HG02588 (cell line): ENCODE results near the gene ZGPAT.
"Not testable (repeated sequence)": the region's sequence is repeated elsewhere in the genome, so short reads cannot be mapped to it uniquely, and the experiment has no call there.

ENCODE experiments used
- ATAC-seq: cut with Tn5 transposase; IDR thresholded peaks from one replicate; pipeline ENCODE4 v1.9.1; 2021; ENCODE audit warnings: mild to moderate bottlenecking, moderate library complexity; ENCODE audit not compliant: unreplicated experiment

Gene ZGPAT

GRCh38 chr20:63702036-63702665 lies 5.7 kb upstream of the ZGPAT start:
- no peak for ATAC-seq

- ATAC-seq = no peak
Observed at GRCh38 chr20:63702751-63703470, 4.9 kb upstream of the ZGPAT start.

GRCh38 chr20:63703471-63703975 lies 4.3 kb upstream of the ZGPAT start:
- ATAC-seq = no peak

GRCh38 chr20:63703976-63704748 lies 3.7 kb upstream of the ZGPAT start:
- ATAC-seq = no peak

GRCh38 chr20:63704749-63705117 lies 3.1 kb upstream of the ZGPAT start:
- no peak for ATAC-seq

GRCh38 chr20:63705232-63706026 lies 2.4 kb upstream of the ZGPAT start:
- no peak for ATAC-seq

GRCh38 chr20:63706027-63706695 lies 1.7 kb upstream of the ZGPAT start:
- no peak for ATAC-seq

- ATAC-seq = peak; percentile 16
Observed at GRCh38 chr20:63706852-63707557, 834 bp upstream of the ZGPAT start.

- ATAC-seq = peak; percentile 21
Observed at GRCh38 chr20:63708301-63709148, 686 bp downstream of the ZGPAT start.

- ATAC-seq = no peak
Observed at GRCh38 chr20:63709149-63709527, 1.3 kb downstream of the ZGPAT start.

- no peak for ATAC-seq
Observed at GRCh38 chr20:63711085-63711645, 3.3 kb downstream of the ZGPAT start.

GRCh38 chr20:63712191-63712590 lies 4.4 kb downstream of the ZGPAT start:
- no peak for ATAC-seq

GRCh38 chr20:63714858-63715257 lies 7.0 kb downstream of the ZGPAT start:
- no peak for ATAC-seq

- ATAC-seq = no peak
Observed at GRCh38 chr20:63718996-63719395, 11.2 kb downstream of the ZGPAT start.

GRCh38 chr20:63722967-63723622 lies 15.3 kb downstream of the ZGPAT start:
- not testable (repeated sequence) for ATAC-seq

GRCh38 chr20:63730189-63730733 lies 22.4 kb downstream of the ZGPAT start:
- ATAC-seq = not testable (repeated sequence)

GRCh38 chr20:63731410-63731809 lies 23.6 kb downstream of the ZGPAT start:
- ATAC-seq = no peak
